Fibroblast of gingiva (primary cell): Measurements from ENCODE around the gene RB1.
"Not testable (repeated sequence)": the region's sequence is repeated elsewhere in the genome, so short reads cannot be mapped to it uniquely, and the experiment has no call there.

ENCODE experiments used
- DNase-seq: peaks from one replicate; pipeline ENCODE4 v3.0.0-alpha.2; 2011; ENCODE audit warnings: low read depth

RB1 gene

DNA sequence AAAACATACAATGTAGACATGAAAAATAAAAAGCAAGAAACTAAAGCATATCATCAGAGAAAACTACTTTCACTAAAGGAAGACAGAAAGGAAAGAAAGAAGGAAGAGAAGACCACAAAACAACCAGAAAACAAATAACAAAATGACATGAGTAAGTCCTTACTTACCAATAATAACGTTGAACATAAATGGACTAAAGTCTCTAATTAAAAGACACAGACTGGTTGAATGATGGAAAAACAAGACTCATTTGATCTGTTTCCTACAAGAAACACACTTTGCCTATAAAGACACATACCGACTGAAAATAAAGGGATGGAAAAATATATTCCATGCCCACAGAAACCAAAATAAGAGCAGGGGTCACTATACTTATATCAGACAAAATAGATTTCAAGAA, 46.0 kb downstream of the RB1 start:
- DNase-seq: no peak

DNA sequence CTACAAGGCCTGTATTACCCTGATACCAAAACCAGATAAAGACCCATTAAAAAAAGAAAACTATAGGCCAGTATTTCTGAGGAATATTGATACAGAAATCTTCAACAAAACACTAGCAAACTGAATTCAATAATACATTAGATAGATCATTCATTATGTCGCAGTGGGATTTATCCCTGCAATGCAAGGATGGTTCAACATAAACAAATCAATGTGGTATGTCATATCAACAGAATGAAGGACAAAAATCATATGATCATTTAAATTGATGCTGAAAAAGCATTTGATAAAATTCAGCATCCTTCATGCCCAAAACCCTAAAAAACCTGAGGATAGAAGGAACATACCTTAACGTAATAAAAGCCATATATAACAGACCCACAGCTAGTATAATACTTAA, 50.0 kb downstream of the RB1 start:
- no peak for DNase-seq

GRCh38 chr13:48355524-48355923, 52.0 kb downstream of the RB1 start:
- DNase-seq: not testable (repeated sequence)

GRCh38 chr13:48356750-48357149, 53.2 kb downstream of the RB1 start:
- DNase-seq: no peak

DNA sequence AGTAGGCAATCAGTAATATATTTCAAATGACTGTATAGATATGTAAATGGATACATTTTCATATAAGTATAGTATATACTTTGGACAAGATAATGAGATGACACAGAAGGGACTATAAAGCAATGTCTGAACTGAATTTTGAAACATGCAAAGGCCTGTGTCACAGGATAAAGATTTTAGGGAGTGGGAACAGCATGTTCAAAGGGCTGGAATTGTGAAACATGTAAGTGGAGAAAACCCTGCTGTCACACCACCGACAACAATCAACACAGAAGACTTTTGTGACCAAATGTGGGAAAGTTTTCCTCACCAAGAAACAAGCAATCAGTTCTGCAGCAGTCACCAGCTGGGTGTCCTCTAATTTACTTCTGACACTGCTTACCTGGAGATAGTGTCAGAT, 66.4 kb downstream of the RB1 start:
- DNase-seq: no peak

DNA sequence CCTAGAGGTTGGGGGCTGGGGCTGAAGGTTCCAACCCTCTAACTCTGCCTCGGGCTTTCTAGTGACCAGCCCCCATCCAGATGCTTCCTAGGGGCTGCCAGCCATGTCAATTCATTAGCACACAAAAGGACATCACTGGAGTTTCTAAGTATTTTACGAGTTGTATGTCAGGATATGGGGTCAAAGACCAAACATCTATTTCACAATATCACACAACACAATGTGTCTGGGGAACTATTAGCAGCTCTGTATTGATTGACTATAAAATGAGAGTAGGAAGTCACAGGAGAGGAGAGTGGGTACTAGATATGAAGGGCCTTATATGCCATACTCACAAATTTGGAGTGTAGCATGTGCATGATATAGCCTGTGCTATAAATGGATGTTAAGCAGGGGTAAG, 67.3 kb downstream of the RB1 start:
- no peak for DNase-seq

DNA sequence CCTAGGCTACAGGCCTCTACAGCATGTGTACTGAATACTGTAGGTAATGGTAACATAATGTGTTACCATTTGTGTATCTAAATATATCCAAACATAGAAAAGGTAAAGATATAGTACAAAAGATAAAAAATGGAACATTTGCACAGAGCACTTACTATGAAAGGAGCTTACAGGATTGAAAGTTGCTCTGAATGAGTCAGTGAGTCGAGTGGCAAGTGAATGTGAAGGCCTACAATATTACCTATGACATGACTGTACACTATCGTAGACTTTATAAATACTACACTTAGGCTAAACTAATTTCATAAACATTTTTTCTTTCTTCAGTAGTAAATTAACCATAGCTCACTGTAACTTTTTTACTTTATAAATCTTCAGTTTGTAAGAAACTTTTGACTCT, 74.3 kb downstream of the RB1 start:
- DNase-seq: no peak

GRCh38 chr13:48380581-48380980, 77.0 kb downstream of the RB1 start:
- DNase-seq: no peak

- no peak for DNase-seq
Measured at GRCh38 chr13:48383384-48383783, 79.8 kb downstream of the RB1 start.

GRCh38 chr13:48386816-48387215, 83.3 kb downstream of the RB1 start:
- no peak for DNase-seq

DNA sequence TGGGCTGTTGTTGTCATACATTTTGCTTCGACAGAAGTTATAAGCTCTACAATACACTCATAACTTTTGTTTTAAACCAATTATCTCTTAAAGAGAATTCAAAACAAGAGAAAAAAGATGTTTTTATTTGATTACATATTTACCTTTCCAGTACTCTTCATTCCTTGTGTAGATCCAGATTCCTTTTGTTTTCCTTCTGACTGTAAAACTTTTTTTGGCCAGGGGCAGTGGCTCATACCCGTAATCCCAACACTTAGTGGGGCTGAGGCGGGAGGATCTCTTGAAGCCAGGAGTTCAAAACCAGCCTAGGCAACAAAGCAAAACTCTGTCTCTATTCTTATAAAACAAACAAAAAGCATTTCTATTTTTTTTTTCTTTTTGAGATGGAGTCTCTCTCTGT, 87.7 kb downstream of the RB1 start:
- no peak for DNase-seq

- DNase-seq: peak; percentile 78
Measured at GRCh38 chr13:48393030-48393697, 89.6 kb downstream of the RB1 start.

GRCh38 chr13:48393698-48394085, 90.1 kb downstream of the RB1 start:
- peak; percentile 79 for DNase-seq

DNA sequence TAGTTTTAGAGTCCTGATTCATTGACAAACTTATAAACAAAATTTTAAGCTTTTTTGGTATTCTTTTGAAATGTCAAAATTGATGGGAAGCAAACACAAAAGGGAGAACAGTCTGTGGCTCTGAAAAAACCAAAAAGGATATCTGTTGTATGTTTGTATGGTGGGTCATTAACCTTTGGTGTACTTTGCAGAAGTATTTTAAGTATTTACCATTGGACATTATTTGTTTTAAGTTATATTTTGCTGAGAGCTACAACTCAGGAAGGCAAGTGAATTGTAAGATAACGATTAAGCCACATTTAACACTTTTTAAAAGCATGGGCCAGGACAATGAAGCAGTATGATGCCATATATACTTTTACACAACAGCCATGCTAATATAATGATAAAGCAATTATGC, 94.2 kb downstream of the RB1 start:
- DNase-seq: no peak

GRCh38 chr13:48398450-48399095, 95.0 kb downstream of the RB1 start:
- DNase-seq: no peak

DNA sequence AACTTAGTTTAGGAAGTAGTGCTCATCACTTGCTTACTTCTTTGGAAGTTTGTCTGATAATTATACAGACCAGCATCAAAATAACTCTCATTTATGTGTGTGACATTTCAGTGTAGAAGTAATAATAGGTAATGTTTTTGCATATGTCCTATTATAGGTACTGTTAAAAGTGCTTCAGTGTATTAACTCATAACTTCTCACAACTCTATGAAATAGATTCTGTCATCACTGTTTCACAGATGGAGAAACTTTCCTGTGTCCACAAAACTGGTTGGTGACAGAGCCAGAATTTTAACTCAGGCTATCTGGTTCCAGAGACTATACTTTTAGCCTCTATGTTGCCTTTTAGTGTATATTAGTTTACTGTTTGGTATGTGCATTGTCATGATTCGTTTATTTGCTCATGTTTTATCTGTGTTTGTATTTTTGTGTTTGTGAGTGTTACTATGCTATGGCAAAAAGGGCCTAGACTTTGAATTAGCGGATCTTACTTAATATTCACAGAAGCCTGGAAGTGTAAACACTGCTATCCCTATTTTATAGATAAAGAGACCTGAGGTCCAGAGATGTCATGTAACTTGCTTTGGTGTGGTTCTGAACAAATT, 96.6 kb downstream of the RB1 start:
- peak; percentile 41 for DNase-seq

DNA sequence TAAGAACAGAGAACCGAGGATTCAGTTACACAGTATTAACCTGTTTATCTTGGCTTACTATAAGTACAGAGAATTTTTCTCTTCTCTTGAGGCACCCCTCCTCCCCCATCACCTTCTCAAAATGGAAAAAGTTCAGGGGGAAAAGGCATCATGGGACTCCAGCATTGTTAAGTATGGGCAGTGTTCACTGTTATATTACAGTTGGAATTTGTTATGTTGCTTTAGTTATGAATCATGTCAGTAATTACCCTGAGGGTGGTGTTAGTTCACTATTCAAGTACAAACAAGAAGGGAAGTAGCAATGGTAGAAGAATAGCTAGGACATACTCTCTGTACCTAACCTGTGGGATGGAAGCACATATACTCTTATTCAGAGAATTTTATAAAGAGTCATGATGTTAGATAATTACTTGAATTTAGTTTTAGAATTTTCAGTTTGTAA, 97.3 kb downstream of the RB1 start:
- peak; percentile 88 for DNase-seq

GRCh38 chr13:48401480-48401879, 97.9 kb downstream of the RB1 start:
- DNase-seq: no peak

DNA sequence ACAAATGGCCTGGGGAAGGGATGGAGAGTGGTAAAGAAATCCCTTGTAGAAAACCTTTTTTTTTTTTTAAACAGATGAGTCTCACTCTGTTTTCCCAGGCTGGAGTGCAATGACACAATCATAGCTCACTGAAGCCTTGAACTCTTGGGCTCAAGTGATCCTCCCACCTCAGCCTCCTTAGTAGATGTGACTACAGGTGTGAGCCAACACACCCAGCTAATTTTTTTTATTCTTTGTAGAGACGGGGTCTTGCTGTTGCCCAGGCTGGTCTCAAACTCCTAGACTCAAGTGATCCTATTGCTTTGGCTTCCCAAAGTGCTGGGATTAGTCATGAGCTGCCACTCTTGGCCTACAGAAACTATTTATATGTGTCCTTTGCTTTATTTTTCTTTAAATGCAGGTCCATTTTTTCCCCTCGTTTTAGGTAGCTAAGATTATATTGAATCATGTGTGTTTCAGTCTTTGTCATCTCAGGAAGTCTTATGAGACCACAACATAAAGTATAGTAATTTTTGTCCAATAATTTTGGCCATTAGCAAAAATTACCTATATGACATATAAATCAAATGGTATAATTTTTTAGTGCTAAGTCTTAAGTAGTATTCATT, 98.9 kb downstream of the RB1 start:
- no peak for DNase-seq

GRCh38 chr13:48403151-48403631, 99.6 kb downstream of the RB1 start:
- DNase-seq: peak; percentile 42

DNA sequence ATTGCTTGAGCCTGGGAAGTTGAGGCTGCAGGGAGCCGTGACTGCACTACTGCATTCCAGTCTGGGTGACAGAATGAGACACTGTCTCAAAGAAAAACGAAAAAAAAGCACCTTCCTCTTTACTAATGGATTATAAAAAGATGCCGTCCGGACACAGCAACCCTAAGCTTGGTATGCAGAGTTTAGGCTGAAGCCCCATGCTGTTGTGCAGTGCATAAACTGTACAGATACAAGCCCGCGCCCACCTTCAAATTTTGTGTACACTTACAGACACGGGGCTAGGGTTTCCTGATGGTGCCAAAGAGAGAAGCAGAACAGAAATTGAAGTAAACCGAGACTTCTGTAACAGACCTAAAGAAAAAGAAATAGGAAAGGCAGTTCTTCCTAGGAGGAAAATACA, 100.4 kb downstream of the RB1 start:
- DNase-seq: no peak

GRCh38 chr13:48404952-48405351, 101.4 kb downstream of the RB1 start:
- peak; percentile 30 for DNase-seq

GRCh38 chr13:48405875-48406274, 102.3 kb downstream of the RB1 start:
- no peak for DNase-seq
